ENCODE results near the gene ZNF576. TPM values are rescaled to one million over a fixed set of nuclear protein-coding genes. Genes with fewer than 3 reads are reported as not detected.
"Not testable (repeated sequence)": the region's sequence is repeated elsewhere in the genome, so short reads cannot be mapped to it uniquely, and the experiment has no call there.

ZNF576 gene
- total RNA-seq, 2 donors from 2014 or later, result 4.6 to 20.2 TPM

- H3K4me3 ChIP-seq, result no peak overlapping the region
- TF ChIP-seq CTCF (IDR thresholded peaks at IDR 0.05), result no peak
- H3K9me3 ChIP-seq, result no peaks in the 10 kb centered on the region
- H3K36me3 ChIP-seq, result no peaks in the 10 kb centered on the region
- no peak for DNase-seq (ENCODE audit: low spot score)
- no peak overlapping the region for H3K27ac ChIP-seq
- no peaks in the 10 kb centered on the region for H3K27me3 ChIP-seq (replicated peaks; ENCODE audit: insufficient read depth)
- H3K4me1 ChIP-seq (ENCODE audit: control insufficient read depth in 1 of 2, low read depth in 2 of 2), result no peaks in the 10 kb centered on the region
- no peak for ATAC-seq (ENCODE audit: insufficient number of reproducible peaks, low FRiP score, low read depth)
Observed at GRCh38 chr19:43631491-43631890, 35.1 kb downstream of the ZNF576 start.

- Histone ChIP-seq H3K27ac (no peak overlapping the region), H3K36me3 (no peaks in the 10 kb centered on the region), H3K4me3 (no peak overlapping the region), H3K27me3 (replicated peaks; ENCODE audit: insufficient read depth) (no peaks in the 10 kb centered on the region), H3K9me3 (no peaks in the 10 kb centered on the region), H3K4me1 (ENCODE audit: control insufficient read depth in 1 of 2, low read depth in 2 of 2) (no peaks in the 10 kb centered on the region)
- ATAC-seq (ENCODE audit: insufficient number of reproducible peaks, low FRiP score, low read depth), result no peak
- no peak for TF ChIP-seq CTCF (IDR thresholded peaks at IDR 0.05)
- DNase-seq (ENCODE audit: low spot score), result no peak
Observed at GRCh38 chr19:43633520-43633919, 37.1 kb downstream of the ZNF576 start.

GRCh38 chr19:43634068-43634467 is 37.7 kb downstream of the ZNF576 start:
- Histone ChIP-seq H3K4me1 (ENCODE audit: control insufficient read depth in 1 of 2, low read depth in 2 of 2) (no peaks in the 10 kb centered on the region), H3K36me3 (no peaks in the 10 kb centered on the region), H3K4me3 (no peak overlapping the region), H3K9me3 (no peaks in the 10 kb centered on the region), H3K27me3 (replicated peaks; ENCODE audit: insufficient read depth) (no peaks in the 10 kb centered on the region), H3K27ac (no peak overlapping the region)
- no peak for ATAC-seq (ENCODE audit: insufficient number of reproducible peaks, low FRiP score, low read depth)
- no peak for TF ChIP-seq CTCF (IDR thresholded peaks at IDR 0.05)
- DNase-seq (ENCODE audit: low spot score), result no peak

- DNase-seq (ENCODE audit: low spot score) (no peak), ATAC-seq (ENCODE audit: insufficient number of reproducible peaks, low FRiP score, low read depth) (no peak)
- Histone ChIP-seq H3K27me3 (replicated peaks; ENCODE audit: insufficient read depth) (no peaks in the 10 kb centered on the region), H3K27ac (no peak overlapping the region), H3K4me1 (ENCODE audit: control insufficient read depth in 1 of 2, low read depth in 2 of 2) (no peaks in the 10 kb centered on the region), H3K4me3 (no peak overlapping the region), H3K36me3 (no peaks in the 10 kb centered on the region), H3K9me3 (no peaks in the 10 kb centered on the region)
- no peak for TF ChIP-seq CTCF (IDR thresholded peaks at IDR 0.05)
Observed at GRCh38 chr19:43634506-43634871, 38.1 kb downstream of the ZNF576 start.

GRCh38 chr19:43634872-43635560 is 38.6 kb downstream of the ZNF576 start:
- TF ChIP-seq CTCF (IDR thresholded peaks at IDR 0.05), result no peak
- no peaks in the 10 kb centered on the region for H3K9me3 ChIP-seq
- H3K36me3 ChIP-seq, result no peaks in the 10 kb centered on the region
- H3K27me3 ChIP-seq (replicated peaks; ENCODE audit: insufficient read depth), result no peaks in the 10 kb centered on the region
- ATAC-seq (ENCODE audit: insufficient number of reproducible peaks, low FRiP score, low read depth) (no peak), DNase-seq (ENCODE audit: low spot score) (no peak)
- H3K27ac ChIP-seq, result no peak overlapping the region
- peaks cover 0 to 3% of the 10 kb centered on the region in 2 donors for H3K4me1 ChIP-seq (ENCODE audit: control insufficient read depth in 1 of 2, low read depth in 2 of 2)
- no peak overlapping the region for H3K4me3 ChIP-seq

GRCh38 chr19:43635561-43635940 is 39.2 kb downstream of the ZNF576 start:
- H3K4me3 ChIP-seq; ATAC-seq (ENCODE audit: insufficient number of reproducible peaks, low FRiP score, low read depth); H3K27me3 ChIP-seq (replicated peaks; ENCODE audit: insufficient read depth); H3K9me3 ChIP-seq; H3K36me3 ChIP-seq; H3K4me1 ChIP-seq (ENCODE audit: control insufficient read depth in 1 of 2, low read depth in 2 of 2); H3K27ac ChIP-seq; DNase-seq (ENCODE audit: low spot score): not testable (repeated sequence)

Measured in thoracic aorta (tissue), 2 donors.